GM18909 (cell line): ENCODE measurements around the gene LRBA.

Experiments used
- ATAC-seq: cut with Tn5 transposase; IDR thresholded peaks from one replicate; pipeline ENCODE4 v1.9.1; 2021; ENCODE audit warnings: mild to moderate bottlenecking; ENCODE audit not compliant: unreplicated experiment, poor library complexity

The LRBA gene

DNA sequence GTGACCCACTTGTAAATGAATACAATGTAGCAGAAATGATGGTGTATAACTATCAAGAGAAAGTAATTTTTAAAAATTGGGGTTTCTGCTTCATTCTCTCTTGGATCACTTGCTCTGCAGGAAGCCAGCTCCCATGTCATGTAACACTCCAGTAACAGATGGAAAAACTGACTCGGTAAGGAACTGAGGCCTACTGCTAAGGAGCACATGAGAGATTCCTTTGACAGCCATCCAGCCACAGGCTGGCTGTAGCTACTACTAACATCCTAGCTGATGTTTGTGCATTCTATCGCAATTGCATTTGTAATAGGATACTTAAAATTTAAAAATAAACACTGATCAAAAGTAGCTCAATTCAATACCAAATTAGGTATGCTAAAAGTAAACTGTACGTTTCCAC is 535.4 kb downstream of the LRBA start:
- ATAC-seq: no peak

DNA sequence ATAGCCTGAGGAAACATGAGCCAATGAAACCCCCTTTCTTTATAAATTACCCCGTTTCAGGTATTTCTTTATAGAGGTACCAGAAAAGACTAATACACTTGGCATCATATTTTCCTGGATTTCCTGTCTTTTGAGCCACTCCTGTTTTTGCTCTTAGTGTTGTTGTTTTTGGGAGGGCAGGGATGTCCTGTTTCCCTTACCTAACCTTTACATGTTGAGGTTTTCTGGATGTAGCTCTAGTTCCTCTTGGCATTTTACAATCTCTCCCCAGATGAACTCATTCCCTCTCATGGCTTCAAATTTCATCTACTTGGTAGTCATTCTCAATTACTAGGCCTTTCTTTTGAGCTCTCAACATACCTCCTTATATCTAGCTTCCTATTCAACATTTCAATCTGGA is 537.2 kb downstream of the LRBA start:
- no peak for ATAC-seq

DNA sequence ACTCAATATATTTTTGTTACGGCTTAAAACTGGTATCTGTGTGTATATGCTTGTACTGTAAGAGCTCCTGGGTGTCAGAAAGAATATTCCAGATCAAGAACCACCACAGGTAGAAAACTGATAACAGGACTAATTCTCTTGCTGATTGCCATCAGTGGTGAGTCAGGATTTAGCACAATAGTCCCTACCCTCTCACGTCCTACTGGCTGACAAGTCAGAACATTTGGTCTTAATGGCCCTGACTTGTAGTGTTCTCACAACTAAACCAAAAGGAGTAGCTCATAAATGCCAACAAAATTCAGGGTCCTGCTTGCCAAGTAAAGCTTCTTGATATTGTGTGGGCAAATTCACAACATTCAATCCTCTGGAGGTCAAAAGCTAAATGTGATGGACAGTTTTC is 538.3 kb downstream of the LRBA start:
- no peak for ATAC-seq

DNA sequence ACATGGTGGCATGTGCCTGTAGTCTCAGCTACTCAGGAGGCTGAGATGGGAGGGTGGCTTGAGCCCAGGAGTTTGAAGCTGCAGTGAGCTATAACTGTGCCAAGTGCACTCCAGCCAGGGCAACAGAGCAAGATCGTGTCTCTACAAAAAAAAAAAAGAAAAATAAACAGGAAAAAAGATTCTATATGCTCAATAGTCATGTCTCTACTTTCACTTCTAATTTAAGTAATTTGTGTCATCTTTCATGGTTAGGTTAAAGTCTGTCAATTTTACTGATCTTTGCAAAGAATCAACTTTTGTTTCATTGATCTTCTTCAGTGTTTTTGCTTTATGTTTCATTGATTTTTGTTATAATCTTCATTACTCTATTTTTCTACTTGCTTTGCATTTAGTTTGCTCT is 539.3 kb downstream of the LRBA start:
- no peak for ATAC-seq

DNA sequence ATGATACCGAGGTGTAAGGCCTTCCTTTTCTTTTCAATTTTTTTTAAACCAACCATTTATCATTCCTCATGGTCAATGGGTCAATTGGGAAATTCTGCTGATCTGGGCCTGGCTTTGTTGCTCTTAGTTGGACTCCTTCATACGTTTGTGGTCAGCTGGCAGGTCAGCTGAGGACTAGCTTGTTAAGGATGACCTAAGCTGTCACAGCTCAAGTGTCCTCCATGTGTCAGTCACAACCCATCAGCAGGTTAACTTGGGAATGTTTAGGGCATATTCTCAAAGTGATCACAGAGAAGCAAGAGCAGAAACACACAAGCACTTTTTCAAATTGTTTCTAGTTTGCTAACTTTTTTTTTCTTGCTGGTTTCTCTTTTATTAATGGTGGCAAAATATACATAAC is 550.6 kb downstream of the LRBA start:
- ATAC-seq: no peak

DNA sequence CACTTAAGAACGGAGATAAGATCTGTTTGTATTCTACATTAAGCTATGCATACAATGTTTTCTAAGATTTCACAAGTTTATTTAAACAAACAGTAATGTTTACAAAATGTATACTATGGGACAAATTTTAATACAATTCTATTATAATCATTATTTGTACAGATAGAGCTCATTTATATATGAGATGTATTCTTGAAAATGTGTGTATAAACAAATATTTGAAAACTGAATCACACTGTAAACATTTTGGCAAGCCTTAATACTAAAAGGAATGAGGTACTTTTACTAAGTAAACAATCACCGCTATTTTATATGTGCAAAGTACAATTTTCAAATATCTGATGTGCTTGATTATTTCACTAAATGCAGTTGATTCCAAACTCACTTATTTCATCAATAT is 552.3 kb downstream of the LRBA start:
- ATAC-seq: no peak

DNA sequence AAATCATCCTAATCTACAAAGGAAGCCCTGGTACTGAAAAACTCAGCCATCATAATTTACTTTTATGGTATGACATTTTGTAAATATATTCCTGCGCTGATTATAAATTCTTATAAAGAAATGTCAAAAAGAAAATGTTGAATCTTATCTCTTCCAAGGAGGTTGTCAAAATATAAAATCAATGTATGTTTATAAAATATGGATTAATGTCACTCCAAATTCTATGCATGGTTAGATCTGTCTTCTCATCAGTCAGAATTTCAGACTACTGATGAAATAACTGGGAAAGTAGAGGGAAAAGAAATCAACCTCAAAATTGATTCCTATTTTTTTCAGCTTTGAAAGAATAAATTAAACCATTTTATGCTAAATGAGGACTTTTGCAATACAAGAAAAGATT is 553.1 kb downstream of the LRBA start:
- ATAC-seq: no peak

DNA sequence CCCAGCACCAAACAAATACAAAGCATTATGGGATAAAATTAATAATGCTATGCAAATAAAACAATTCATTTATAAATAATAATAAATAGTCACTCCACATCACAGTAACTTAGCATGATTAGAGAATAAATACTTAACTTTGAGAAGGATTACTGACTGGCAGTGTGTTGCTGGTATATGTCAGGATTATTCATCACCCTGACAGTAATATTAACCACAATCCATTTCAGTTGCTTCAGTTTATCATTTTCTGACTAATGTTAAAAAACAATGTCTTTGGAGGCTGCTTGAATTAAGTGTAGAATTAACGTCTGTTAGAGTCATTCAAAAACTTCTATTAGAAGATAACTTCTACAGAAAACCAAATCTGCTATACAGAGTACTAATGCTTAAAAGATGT is 557.3 kb downstream of the LRBA start:
- no peak for ATAC-seq

DNA sequence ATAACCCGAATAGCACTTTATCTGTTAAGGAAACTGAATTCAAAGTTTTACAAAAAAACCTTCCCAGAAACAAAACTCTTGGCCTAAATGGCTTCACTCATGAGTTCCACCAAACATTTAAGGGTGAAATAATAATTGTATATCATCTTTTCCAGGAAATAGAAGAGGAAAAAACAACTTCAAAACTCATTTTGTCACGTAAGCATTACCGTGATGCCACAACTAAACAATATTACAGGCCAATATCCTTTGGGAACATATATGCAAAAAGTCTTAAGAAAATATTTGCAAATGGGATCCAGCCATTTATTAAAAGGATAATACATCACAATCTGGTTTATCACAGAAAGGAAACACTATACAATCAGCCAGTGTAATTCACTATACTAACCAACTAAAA is 563.2 kb downstream of the LRBA start:
- no peak for ATAC-seq

DNA sequence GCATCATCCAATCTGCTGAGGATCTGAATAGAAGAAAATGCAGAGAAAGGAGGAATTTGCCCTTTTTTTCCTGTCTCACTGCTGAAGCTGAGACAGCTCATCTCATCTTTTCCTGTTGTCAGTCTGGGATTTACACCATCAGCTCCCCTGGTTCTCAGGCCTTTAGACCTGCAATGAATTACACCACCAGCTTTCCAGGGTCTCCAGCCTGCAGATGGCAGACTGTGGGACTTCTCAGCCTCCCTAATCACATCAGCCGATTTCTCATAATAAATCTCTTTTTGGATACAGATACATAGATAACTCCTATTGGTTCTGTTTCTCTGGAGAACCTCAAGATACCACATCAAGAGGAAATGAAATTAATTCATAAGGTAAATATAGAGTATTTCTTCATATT is 567.7 kb downstream of the LRBA start:
- ATAC-seq: no peak

DNA sequence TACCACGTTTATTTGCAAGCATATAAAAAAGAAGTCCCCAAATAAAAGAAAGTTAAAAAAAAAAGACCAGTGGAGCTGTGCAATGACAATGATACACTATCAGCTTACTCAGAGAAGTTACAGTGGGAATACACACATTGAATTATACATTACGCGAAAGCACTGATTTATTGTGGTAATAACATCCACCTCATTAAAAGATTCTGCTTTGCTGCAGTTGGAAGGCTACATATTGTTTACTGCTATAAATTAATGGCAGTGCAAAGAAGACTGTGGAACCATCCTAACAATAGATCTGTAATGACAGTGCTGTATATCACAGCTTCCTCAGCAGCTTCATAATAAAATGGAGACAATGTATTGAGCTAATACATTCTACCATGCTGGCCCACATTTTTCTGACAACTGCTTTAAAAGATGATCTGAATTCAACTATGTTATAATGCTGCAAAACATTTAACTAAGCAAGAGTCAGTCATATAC is 575.6 kb downstream of the LRBA start:
- ATAC-seq: no peak

DNA sequence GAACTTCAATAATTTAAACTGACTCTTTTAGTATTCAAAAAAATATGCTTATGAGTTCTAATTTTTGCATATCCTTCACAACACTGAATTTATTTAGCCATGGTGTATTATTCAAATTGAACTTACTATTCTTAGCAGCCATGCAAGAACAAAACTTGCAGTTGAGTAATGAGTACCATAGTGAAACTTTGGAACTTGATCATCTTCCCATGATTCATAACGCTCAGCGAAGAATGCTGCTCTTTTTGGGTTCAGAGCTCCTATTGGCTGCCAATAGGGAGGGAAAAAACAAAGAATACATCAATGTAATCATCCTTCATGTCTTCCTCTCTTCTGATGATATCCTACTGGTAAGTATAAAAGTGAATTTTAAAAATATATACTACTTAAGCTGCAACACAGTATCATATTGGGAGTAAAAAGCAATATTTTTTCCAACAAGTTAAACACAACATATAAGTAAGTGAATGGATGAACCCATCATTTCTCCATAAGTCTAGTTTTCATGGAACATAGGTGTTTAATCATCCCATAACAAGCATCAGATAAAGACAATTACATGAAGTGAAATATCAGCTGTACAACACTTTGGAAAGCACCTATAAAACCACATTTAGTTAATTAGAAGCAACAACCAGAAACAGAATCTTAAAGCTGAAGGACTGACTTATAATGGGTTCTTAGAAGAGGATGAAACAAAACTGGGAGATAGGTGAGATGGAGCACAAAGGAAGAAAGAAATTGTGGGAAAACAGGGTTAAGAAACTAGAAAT is 578.3 kb downstream of the LRBA start:
- ATAC-seq: no peak

DNA sequence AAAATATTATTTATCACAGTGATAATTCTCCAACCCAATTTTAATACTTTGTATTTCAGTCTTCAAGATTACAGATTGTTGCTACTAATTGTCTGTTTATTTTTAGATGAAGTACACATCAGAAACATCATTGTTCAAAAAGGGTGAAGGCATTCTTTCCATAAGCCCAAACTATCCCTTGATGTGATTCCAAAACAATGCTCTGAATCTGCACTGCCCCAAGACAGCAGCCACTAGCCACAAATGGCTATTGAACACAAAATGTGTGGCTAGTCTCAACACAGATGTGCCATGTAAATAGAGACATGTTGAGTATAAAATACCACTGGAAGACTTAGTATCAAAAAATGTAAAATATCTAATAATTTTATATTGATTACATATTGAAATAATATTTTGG is 583.9 kb downstream of the LRBA start:
- no peak for ATAC-seq

DNA sequence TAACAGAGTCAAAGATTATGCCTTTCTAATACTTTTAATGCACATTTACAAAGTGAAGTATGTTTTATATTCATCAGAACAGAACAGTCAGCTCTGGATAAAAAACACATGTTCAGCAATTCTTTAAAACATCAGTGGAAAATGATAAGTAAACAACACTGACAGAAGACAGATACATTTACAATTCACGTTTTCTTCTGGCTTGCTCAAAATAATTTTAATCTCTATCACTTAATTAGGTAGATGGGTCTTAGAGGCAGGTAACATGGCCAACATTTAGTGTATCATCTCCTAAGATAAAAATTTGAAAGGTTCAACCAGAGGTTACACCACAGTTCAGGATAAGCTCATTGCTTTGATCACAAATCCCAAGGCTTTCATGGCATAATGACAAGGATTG is 589.9 kb downstream of the LRBA start:
- ATAC-seq: no peak

DNA sequence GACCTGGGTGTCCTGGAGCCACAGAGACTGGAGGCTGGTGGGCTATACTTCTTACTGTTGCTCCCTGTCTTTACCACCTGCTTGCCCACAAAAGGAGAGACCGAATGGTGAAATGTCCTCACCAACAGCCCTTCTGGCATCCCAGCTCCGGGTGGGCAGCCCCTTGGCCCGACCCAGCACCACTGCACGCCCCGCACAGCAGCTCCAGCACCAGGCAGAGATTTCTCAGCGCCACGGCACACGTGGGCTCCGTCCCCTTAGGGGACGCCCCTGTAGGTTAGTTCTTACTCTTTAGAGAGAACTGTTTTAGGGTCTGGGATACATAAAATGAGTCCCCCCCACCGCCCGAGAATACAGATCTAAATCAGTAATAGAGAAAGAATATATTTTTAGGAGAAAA is 591.6 kb downstream of the LRBA start:
- no peak for ATAC-seq

DNA sequence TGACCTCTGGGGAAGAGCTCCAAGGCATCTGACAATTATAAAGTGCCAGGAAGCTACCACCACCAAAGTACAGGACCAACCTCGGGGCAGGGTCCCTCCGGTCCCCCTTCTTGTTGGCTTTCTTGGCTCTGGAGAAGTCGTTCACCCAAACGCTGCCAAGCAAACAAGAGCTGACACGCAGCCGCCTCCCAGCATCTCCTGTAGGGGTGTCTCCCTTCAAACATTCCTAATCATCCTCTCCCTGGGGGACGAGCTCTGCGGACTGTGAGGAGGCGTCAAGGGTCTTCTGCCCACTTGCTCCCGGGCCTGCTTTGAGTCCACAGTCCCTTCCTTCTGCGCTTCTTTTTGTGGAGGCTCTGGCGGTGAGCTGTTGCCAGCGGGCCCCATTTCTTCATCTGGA is 592.0 kb downstream of the LRBA start:
- ATAC-seq: no peak

DNA sequence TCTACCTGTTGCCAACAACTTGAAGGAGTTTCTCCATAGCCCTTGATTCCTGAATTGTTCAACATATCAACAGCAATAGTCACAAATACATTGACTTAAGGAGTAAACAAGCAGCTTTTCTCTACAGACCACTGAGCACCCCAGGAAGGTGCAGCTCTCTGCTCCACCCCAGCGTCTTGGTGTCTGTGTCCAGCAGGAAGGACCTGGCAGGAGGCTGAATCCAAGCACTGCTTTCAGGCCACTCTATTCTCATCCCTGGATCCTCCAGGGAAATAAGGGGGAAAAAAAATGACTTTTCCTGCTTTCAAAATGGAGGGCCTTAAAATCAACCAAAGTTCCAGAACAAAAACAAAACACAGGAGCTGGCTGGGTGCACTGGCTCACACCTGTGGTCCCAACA is 593.5 kb downstream of the LRBA start:
- ATAC-seq: no peak

DNA sequence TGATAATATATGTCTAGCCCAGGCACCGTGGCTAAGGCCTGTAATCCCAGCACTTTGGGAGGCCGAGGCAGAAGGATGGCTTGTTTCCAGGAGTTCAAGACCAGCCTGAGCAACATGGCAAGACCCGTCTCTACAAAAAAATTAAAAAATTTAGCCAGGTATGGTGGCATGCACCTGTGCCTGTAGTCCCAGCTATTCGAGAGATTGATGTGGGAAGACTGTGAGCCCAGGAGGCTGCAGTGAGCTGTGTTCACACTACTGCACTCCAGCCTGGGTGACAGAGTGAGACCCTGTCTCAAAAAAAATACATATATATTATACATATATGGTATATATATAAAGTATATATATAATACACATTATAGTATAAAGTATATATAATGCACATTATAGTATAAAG is 595.1 kb downstream of the LRBA start:
- no peak for ATAC-seq

DNA sequence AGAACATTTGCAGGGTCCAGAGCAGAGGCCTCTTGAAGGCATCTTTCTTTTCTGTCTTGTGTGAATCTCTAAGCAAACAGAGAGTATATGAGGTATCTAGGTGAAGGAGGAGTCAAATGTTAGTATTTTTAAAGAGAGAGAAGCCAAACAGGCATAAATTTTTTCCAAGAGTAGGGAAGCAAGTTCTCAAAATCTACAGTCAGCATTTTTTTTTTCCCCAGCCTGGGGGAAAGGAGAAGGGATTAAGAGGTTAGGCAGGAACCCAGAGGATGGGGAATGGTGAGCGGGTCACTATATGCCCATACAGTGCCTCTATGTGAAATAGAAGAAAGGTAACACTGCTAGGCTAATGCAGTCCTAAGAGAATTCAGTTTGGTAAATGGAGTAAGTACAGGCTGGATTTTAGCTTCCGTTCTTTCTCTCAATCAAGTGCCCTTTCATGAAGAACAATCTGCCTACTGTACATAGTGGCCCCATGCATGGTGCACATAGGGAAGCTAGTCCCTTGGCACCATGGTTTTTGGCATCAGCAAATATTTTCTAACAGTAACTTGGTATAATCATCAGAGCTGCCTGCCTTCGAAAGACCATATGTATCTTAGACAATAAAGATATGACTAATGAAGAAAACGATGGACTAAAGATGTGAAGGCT is 596.2 kb downstream of the LRBA start:
- ATAC-seq: no peak

DNA sequence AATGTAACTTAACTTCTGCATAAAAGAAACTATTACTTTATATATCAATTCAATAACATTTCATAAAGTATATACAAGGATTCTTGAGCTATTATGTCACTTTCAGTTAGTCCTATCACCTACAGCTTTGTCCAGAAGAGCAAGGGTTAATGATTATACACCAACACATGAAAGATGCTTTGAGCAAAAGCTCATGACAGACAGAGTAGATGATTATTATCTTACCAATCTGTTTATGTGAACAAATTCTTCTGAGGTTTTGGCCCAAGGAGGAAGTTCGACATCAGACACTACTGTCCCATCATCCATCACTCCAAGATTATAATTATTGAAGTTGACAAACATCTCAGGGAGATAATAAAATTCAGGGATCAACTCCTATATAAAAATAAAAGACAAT is 599.9 kb downstream of the LRBA start:
- ATAC-seq: no peak

DNA sequence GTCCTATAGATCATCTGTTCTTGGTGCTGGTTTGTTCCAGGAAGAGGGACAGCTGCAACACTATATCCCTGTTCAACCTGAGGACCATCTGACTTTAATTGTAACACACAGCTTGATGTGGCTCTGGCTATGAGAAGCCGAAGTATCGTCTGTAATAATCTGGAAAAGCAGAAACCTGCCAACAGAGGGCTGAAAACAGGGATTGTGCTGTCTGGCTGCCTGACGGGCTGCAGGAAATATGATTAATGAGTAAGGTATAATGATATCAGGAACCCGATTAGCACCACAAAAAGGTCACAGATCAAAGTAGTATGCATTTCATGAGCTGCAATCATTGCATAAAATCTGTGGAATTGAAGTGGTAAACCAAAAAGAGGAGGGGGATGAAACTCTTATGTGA is 603.6 kb downstream of the LRBA start:
- ATAC-seq: no peak

DNA sequence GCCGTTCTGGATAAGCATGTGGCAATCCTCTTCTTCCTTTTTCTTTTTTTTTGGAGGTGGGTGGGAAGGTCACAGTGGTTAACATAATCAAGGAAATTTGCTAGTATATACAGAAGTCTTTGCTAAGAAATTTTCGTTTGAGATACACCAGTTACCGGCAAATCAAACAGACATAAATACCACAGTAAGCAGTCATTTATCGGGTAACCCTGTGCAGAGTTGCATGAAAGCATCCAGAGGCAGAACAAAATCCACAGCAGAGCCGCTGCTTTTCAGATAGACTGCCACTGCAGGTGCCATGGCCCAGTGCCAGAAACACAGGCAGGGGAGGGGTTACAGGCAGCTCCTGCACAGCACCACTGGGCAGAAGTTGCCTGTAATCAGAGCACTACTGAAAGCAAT is 612.2 kb downstream of the LRBA start:
- peak; percentile 86 for ATAC-seq
